GM23248 (cell line): Measurements from ENCODE around the gene GRIN2C. TPM values are rescaled to one million over a fixed set of nuclear protein-coding genes. Genes with fewer than 3 reads are reported as not detected.

ENCODE experiments used
- DNase-seq: peaks from one replicate; pipeline ENCODE4 v3.0.0-alpha.2; 2015
- H2AFZ ChIP-seq: fragments of 200-600 bp; sonication (generic); 2 replicates; pipeline ENCODE4 v1.6.1; 2016; ENCODE audit warnings: antibody characterized with exemption
- H3F3A ChIP-seq: fragments of 200-600 bp; sonication (generic); 2 replicates; pipeline ENCODE4 v1.6.1; 2016; ENCODE audit warnings: mild to moderate bottlenecking, antibody characterized with exemption, mixed run types; ENCODE audit not compliant: insufficient read depth
- H3K27ac ChIP-seq: fragments of 200-600 bp; sonication (generic); 2 replicates; pipeline ENCODE4 v1.5.1; 2016; ENCODE audit warnings: mild to moderate bottlenecking
- H3K27me3 ChIP-seq: fragments of 200-600 bp; sonication (generic); replicated peaks from 2 replicates; pipeline ENCODE4 v1.6.1; 2016; ENCODE audit warnings: mild to moderate bottlenecking; ENCODE audit not compliant: insufficient read depth
- H3K36me3 ChIP-seq: fragments of 200-600 bp; sonication (generic); 2 replicates; pipeline ENCODE4 v1.6.1; 2016; ENCODE audit warnings: low read depth, mild to moderate bottlenecking
- H3K4me1 ChIP-seq: fragments of 200-600 bp; sonication (generic); 2 replicates; pipeline ENCODE4 v1.6.1; 2016; ENCODE audit warnings: mild to moderate bottlenecking; ENCODE audit not compliant: insufficient read depth
- H3K4me2 ChIP-seq: fragments of 200-600 bp; sonication (generic); one replicate; pipeline ENCODE4 v1.6.1; 2016; ENCODE audit warnings: mild to moderate bottlenecking; ENCODE audit not compliant: unreplicated experiment
- H3K4me3 ChIP-seq: fragments of 200-600 bp; sonication (generic); 2 replicates; pipeline ENCODE4 v1.5.1; 2016; ENCODE audit warnings: mild to moderate bottlenecking
- H3K79me2 ChIP-seq: fragments of 200-600 bp; sonication (generic); 2 replicates; pipeline ENCODE4 v1.6.1; 2016; ENCODE audit warnings: mild to moderate bottlenecking; ENCODE audit not compliant: insufficient read depth
- H3K9ac ChIP-seq: fragments of 200-600 bp; sonication (generic); 2 replicates; pipeline ENCODE4 v1.6.1; 2016; ENCODE audit warnings: mild to moderate bottlenecking
- H3K9me2 ChIP-seq: fragments of 200-600 bp; sonication (generic); 2 replicates; pipeline ENCODE4 v1.6.1; 2016; ENCODE audit warnings: mixed run types, mild to moderate bottlenecking, moderate library complexity; ENCODE audit not compliant: insufficient read depth
- H3K9me3 ChIP-seq: fragments of 200-600 bp; sonication (generic); one replicate; pipeline ENCODE4 v1.6.1; 2017; ENCODE audit warnings: low read depth
- H4K20me1 ChIP-seq: fragments of 200-600 bp; sonication (generic); 2 replicates; pipeline ENCODE4 v1.6.0; 2016; ENCODE audit not compliant: insufficient read depth
- EZH2 ChIP-seq: fragments of 200-600 bp; sonication (generic); IDR thresholded peaks from 2 replicates; pipeline ENCODE4 v1.6.1; 2018; ENCODE audit warnings: antibody characterized with exemption, mild to moderate bottlenecking; ENCODE audit not compliant: insufficient read depth, poor library complexity, severe bottlenecking
- EZH2phosphoT487 ChIP-seq: fragments of 200-600 bp; sonication (generic); IDR thresholded peaks from 2 replicates; pipeline ENCODE4 v1.6.1; 2018; ENCODE audit warnings: antibody characterized with exemption, moderate library complexity, mild to moderate bottlenecking, low read depth; ENCODE audit not compliant: insufficient read depth
- WGBS, 2 experiments: methylation state at CpG; one replicate each; pipeline ENCODE4 v1.1.6; 2015 to 2017; ENCODE audit warnings: low lambda C conversion rate in 2 of 2, low coverage in 1 of 2; ENCODE audit errors: missing lambda C conversion rate in 2 of 2; 5-methylcytosine and 5-hydroxymethylcytosine counted together
- in situ Hi-C: fragments of 300-500 bp; cut with MboI; formaldehyde crosslinking; loops from 2 replicates; pipeline ENCODE4 v1.15.0; 2020
- polyA plus RNA-seq: library from polyadenylated mRNA; unstranded; fragments of >200 nt; fragmentation: Nextera tagmentation; extraction: Ambion mirVana; gene quantifications from 2 replicates; pipeline ENCODE4 v1.2.1, GENCODE V29; 2016
- total RNA-seq: library from RNA; depleted of rRNA; stranded (reverse); fragments of >200 nt; shearing (Covaris generic); gene quantifications from 2 replicates; pipeline ENCODE4 v1.2.3, GENCODE V29; 2014

GRIN2C gene
- total and polyA plus RNA-seq, 2 experiments from 2014 or later, result not detected

- DNase-seq, result no peak
- TF ChIP-seq EZH2 (no peak), EZH2phosphoT487 (no peak)
- no peaks in the 10 kb centered on the region for H3K9me3 ChIP-seq
- no peak overlapping the region for H3K4me2 ChIP-seq
- no peaks in the 10 kb centered on the region for H3K79me2 ChIP-seq
- WGBS, 2 experiments, result 94% methylated on average over 9 of the region's 9 CpGs
- no peak overlapping the region for H3K27ac ChIP-seq
- no peaks in the 10 kb centered on the region for H3K4me1 ChIP-seq
- no peak overlapping the region for H3K4me3 ChIP-seq
- no peak overlapping the region for H3K9ac ChIP-seq
- H3K27me3 ChIP-seq, result no peaks in the 10 kb centered on the region
- no peaks in the 10 kb centered on the region for H4K20me1 ChIP-seq
- in situ Hi-C loops, result no loop called here
- H3K36me3 ChIP-seq, result no peaks in the 10 kb centered on the region
- no peak overlapping the region for H2AFZ ChIP-seq
- no peaks in the 10 kb centered on the region for H3K9me2 ChIP-seq
- no peaks in the 10 kb centered on the region for H3F3A ChIP-seq
Measured at GRCh38 chr17:74825952-74826719, 33.5 kb downstream of the GRIN2C start.

GRCh38 chr17:74824961-74825627, 34.6 kb downstream of the GRIN2C start:
- H2AFZ ChIP-seq, result no peak overlapping the region
- H3K79me2 ChIP-seq, result no peaks in the 10 kb centered on the region
- in situ Hi-C loops, result no loop called here
- no peak for DNase-seq
- no peaks in the 10 kb centered on the region for H3F3A ChIP-seq
- H3K27me3 ChIP-seq, result no peaks in the 10 kb centered on the region
- TF ChIP-seq EZH2 (no peak), EZH2phosphoT487 (no peak)
- no peaks in the 10 kb centered on the region for H3K4me1 ChIP-seq
- no peak overlapping the region for H3K27ac ChIP-seq
- no peak overlapping the region for H3K4me3 ChIP-seq
- no peaks in the 10 kb centered on the region for H3K9me2 ChIP-seq
- no peaks in the 10 kb centered on the region for H3K9me3 ChIP-seq
- no peak overlapping the region for H3K9ac ChIP-seq
- 91 to 92% methylated on average over 11 of the region's 11 CpGs for WGBS, 2 experiments
- H4K20me1 ChIP-seq, result no peaks in the 10 kb centered on the region
- H3K4me2 ChIP-seq, result no peak overlapping the region
- H3K36me3 ChIP-seq, result no peaks in the 10 kb centered on the region

GRCh38 chr17:74822939-74823367, 36.7 kb downstream of the GRIN2C start:
- H4K20me1 ChIP-seq, result no peaks in the 10 kb centered on the region
- no peaks in the 10 kb centered on the region for H3K36me3 ChIP-seq
- H3K27ac ChIP-seq, result no peak overlapping the region
- no peak overlapping the region for H3K9ac ChIP-seq
- H3K79me2 ChIP-seq, result no peaks in the 10 kb centered on the region
- WGBS, 2 experiments, result 82 to 83% methylated on average over 12 of the region's 12 CpGs
- in situ Hi-C loops, result no loop called here
- no peaks in the 10 kb centered on the region for H3K4me1 ChIP-seq
- H3K9me2 ChIP-seq, result no peaks in the 10 kb centered on the region
- DNase-seq, result no peak
- TF ChIP-seq EZH2phosphoT487 (no peak), EZH2 (no peak)
- no peak overlapping the region for H3K4me2 ChIP-seq
- no peaks in the 10 kb centered on the region for H3K27me3 ChIP-seq
- no peak overlapping the region for H3K4me3 ChIP-seq
- H2AFZ ChIP-seq, result no peak overlapping the region
- no peaks in the 10 kb centered on the region for H3K9me3 ChIP-seq
- H3F3A ChIP-seq, result no peaks in the 10 kb centered on the region

- Histone ChIP-seq H3K79me2 (no peaks in the 10 kb centered on the region), H2AFZ (no peak overlapping the region), H3K9me3 (no peaks in the 10 kb centered on the region), H3K36me3 (no peaks in the 10 kb centered on the region), H3K27me3 (no peaks in the 10 kb centered on the region), H3F3A (no peaks in the 10 kb centered on the region), H4K20me1 (no peaks in the 10 kb centered on the region), H3K4me2 (no peak overlapping the region), H3K9ac (no peak overlapping the region), H3K4me3 (no peak overlapping the region), H3K9me2 (no peaks in the 10 kb centered on the region), H3K4me1 (no peaks in the 10 kb centered on the region), H3K27ac (no peak overlapping the region)
- 87 to 89% methylated on average over 15 of the region's 15 CpGs for WGBS, 2 experiments
- TF ChIP-seq EZH2phosphoT487, result no peak
- in situ Hi-C loops, result no loop called here
- no peak for DNase-seq
Measured at GRCh38 chr17:74822335-74822938, 37.2 kb downstream of the GRIN2C start.
